ENCODE results near the gene ZNF653. TPM values are rescaled to one million over a fixed set of nuclear protein-coding genes. Genes with fewer than 3 reads are reported as not detected.

The ZNF653 gene
- total RNA-seq, 2 donors from 2014 or later: 5.4 to 25.0 TPM

DNA sequence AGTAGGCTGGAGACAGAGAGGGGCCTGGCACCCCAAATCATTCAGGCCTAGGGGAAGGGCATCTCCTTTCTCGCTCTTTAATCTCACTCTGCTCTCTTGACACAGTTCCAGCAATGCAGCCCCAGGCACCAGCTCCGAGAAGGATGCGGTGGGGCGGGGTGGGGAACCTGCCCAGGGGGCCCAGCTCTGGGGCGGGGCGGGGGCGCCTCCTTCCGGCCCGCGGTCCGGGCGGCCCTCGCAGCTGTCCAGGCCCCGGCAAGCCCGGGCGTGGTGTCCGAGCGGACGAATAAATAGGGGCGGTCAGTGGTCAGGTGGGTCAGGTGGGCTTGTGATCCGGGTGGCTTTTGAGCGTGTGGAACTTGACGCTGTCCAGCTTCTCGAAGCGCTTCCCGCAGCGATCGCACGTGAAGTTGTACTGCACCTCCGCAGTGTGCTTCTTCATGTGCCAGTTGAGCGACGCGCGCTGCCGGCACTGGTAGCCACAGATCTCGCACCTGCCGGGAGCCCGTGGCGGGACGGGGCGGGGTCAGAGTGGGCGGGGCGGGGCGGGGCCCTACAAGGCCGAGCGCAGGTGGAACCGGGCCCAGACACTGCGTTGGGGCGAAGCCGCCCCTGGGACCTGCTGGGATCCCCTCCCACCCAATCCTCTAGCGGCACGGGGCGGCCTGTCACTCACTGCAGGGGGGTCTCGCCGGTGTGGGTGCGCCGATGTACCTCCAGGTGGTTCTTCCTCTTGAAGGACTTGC, 22.1 kb downstream of the ZNF653 start:
- Histone ChIP-seq H3K27ac (no peak overlapping the region), H3K4me1 (ENCODE audit: control insufficient read depth in 1 of 2, low read depth in 2 of 2) (peaks cover 10 to 22% of the 10 kb centered on the region in 2 donors), H3K36me3 (no peaks in the 10 kb centered on the region), H3K27me3 (replicated peaks; ENCODE audit: insufficient read depth) (peaks cover 8% of the 10 kb centered on the region), H3K4me3 (no peak overlapping the region), H3K9me3 (no peaks in the 10 kb centered on the region)
- TF ChIP-seq CTCF (IDR thresholded peaks at IDR 0.05): no peak
- no peak for DNase-seq (ENCODE audit: low spot score)
- ATAC-seq (ENCODE audit: insufficient number of reproducible peaks, low FRiP score, low read depth): no peak

DNA sequence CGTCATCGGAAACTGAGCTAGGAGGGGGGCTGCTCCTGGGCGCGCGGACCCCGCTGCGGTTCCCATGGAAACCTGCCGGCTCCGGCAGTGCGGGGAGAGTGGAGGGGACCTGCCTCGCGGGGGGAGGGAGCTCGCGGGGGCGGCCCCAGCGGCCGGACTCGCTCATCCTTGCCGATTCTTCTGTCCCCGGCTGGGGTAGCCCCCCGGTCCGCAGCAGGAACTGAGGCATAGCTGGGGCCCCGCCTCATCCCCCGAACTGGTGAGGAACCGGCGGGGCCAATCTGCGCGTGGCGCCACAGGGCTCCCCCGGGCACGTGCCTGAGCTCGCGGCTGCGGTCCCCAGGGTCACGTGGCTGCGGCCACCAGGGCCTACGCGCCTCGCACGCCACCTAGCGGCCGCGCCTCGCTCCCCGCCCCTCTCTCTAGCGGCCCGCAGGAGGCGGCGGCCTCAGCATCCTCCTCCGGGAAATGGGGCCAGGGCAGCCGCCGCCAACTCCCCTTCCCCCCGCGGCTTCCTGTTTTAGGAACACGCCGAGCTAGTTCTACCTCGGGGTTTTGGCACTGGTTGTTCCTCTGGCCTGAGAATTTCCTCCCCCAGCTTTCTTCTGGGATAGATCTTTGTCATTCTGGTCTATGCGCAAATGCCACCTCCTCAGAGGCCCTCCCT, 23.1 kb downstream of the ZNF653 start:
- H3K27ac ChIP-seq: no peak overlapping the region
- H3K4me1 ChIP-seq (ENCODE audit: control insufficient read depth in 1 of 2, low read depth in 2 of 2): peaks cover 10 to 22% of the 10 kb centered on the region in 2 donors
- H3K36me3 ChIP-seq: no peaks in the 10 kb centered on the region
- TF ChIP-seq CTCF (IDR thresholded peaks at IDR 0.05): peak; percentile 95
- peak overlapping the region; percentile 60 for H3K4me3 ChIP-seq
- peak; percentile 27 for DNase-seq (ENCODE audit: low spot score)
- peaks cover 8% of the 10 kb centered on the region for H3K27me3 ChIP-seq (replicated peaks; ENCODE audit: insufficient read depth)
- H3K9me3 ChIP-seq: no peaks in the 10 kb centered on the region
- peak; percentile 27 for ATAC-seq (ENCODE audit: insufficient number of reproducible peaks, low FRiP score, low read depth)

GRCh38 chr19:11481534-11482383, 23.9 kb downstream of the ZNF653 start:
- Histone ChIP-seq H3K9me3 (no peaks in the 10 kb centered on the region), H3K4me1 (ENCODE audit: control insufficient read depth in 1 of 2, low read depth in 2 of 2) (peaks cover 10 to 22% of the 10 kb centered on the region in 2 donors), H3K4me3 (peak overlapping the region; percentile 60), H3K27ac (no peak overlapping the region), H3K36me3 (no peaks in the 10 kb centered on the region), H3K27me3 (replicated peaks; ENCODE audit: insufficient read depth) (peaks cover 8% of the 10 kb centered on the region)
- ATAC-seq (ENCODE audit: insufficient number of reproducible peaks, low FRiP score, low read depth): no peak
- no peak for TF ChIP-seq CTCF (IDR thresholded peaks at IDR 0.05)
- peak; percentile 31 for DNase-seq (ENCODE audit: low spot score)

DNA sequence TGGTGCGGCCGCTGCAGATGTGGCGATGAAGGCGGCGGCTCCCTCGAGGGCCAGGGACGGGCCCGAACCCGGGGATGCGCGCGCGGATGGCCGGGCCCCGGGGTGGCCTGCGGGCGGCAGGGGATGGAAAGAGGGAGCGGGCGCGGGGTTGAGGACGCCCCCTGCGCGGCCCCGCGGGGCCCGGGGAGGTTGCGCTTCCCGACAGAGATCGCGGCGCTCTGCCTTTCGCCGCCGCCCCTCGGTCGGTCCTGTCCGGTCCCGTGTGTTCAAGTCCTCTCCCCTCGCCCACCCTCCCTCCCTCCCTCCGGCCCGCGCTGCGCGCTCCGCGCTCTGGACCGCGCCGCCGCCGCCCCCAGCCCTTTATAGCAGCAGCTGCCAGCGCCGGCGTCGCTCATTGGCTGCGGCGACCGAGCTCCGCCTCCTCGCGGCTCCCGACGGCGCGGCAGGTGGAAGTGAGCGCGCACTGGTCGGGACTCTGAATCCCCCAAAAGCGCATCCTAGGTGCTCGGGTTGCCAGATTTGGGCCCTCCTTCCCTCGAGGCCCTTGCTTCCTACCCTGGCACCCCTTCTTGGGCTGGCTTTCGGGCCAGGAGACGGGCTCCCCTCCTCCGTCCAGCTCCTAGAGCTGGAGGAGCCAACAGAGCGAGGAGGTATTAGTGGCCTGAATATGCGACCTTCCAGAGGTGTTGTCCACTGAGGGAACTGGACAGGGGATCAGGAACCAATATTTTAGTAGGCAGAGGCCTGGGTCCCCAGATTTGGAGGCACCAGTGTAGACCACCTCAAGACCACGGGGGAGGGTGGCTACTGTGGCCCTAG, 24.7 kb downstream of the ZNF653 start, which contains the start of gene ELAVL3:
Gene ELAVL3 (minus strand): TSS at position 332 of the 819 bp plus-strand sequence. CDS start 438 bp downstream, outside the sequence.
- Histone ChIP-seq H3K4me1 (ENCODE audit: control insufficient read depth in 1 of 2, low read depth in 2 of 2) (peaks cover 10 to 22% of the 10 kb centered on the region in 2 donors), H3K27me3 (replicated peaks; ENCODE audit: insufficient read depth) (peaks cover 8% of the 10 kb centered on the region), H3K4me3 (peak within 1 kb of the TSS; percentile 60), H3K36me3 (no peaks in the 10 kb centered on the region), H3K27ac (no peak within 1 kb of the TSS), H3K9me3 (no peaks in the 10 kb centered on the region)
- DNase-seq (ENCODE audit: low spot score) (no peak), ATAC-seq (ENCODE audit: insufficient number of reproducible peaks, low FRiP score, low read depth) (no peak)
- TF ChIP-seq CTCF (IDR thresholded peaks at IDR 0.05): no peak

Measured in thoracic aorta (tissue), 2 donors.